Measurements from ENCODE around the gene MRNIP.

DNA sequence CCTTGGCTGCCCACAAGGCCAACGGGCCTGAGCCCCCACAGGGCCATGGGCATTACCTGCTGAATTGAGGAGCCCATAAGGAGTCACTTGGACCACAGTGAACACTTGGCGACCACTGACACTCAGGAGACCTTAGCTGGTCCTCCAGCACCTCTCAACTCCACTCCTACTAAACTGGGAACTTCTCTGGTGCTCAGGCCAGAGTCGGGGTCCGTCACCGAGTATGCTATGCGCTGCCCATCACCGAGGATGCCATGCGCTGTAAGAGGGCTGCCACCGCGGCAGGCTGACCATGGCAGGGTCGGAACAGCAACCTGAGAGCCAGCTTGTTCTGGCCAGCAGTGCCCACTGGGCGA is 38.5 kb downstream of the MRNIP start:
- TF ChIP-seq CTCF (optimal IDR thresholded peaks at IDR 0.05 in 1 of 3, IDR thresholded peaks at IDR 0.05 in 1 of 3, conservative IDR thresholded peaks at IDR 0.05 in 1 of 3; ENCODE audit: extremely low read depth in 1 of 3, insufficient read depth in 2 of 3, low read length in 3 of 3) (no peak), EZH2 (IDR thresholded peaks at IDR 0.05; ENCODE audit: low read length) (no peak)
